ENCODE results near the gene FAM174A.

- TF ChIP-seq CTCF (IDR thresholded peaks at IDR 0.05) (no peak), POLR2AphosphoS5 (IDR thresholded peaks at IDR 0.05; ENCODE audit: low read depth, low read length) (no peak), YY1 (IDR thresholded peaks at IDR 0.05; ENCODE audit: low read depth) (no peak), RAD21 (IDR thresholded peaks at IDR 0.05; ENCODE audit: low read length) (no peak), MEF2A (IDR thresholded peaks at IDR 0.05; ENCODE audit: borderline replicate concordance, low read depth) (no peak), REST (IDR thresholded peaks at IDR 0.05; ENCODE audit: low read depth, low read length) (no peak), FOXM1 (IDR thresholded peaks at IDR 0.05; ENCODE audit: low read depth) (no peak), RFX5 (IDR thresholded peaks at IDR 0.05; ENCODE audit: low read length) (no peak), TCF12 (IDR thresholded peaks at IDR 0.05) (no peak), JUND (IDR thresholded peaks at IDR 0.05) (no peak), USF1 (IDR thresholded peaks at IDR 0.05; ENCODE audit: borderline replicate concordance, low read depth) (no peak), USF2 (IDR thresholded peaks at IDR 0.05; ENCODE audit: borderline replicate concordance, low read depth, low read length) (no peak), TAF1 (IDR thresholded peaks at IDR 0.05; ENCODE audit: borderline replicate concordance, low read depth, low read length) (no peak)
Measured at GRCh38 chr5:100616981-100617380, 81.8 kb downstream of the FAM174A start.

Data from SK-N-SH (cell line).